ENCODE results near the gene TBXA2R.
"Not testable (repeated sequence)": the region's sequence is repeated elsewhere in the genome, so short reads cannot be mapped to it uniquely, and the experiment has no call there.

Gene TBXA2R

GRCh38 chr19:3648037-3648905 is 41.6 kb upstream of the TBXA2R start:
- ATAC-seq (ENCODE audit: low read depth): no peak
- Histone ChIP-seq H3K4me1 (ENCODE audit: insufficient read depth, poor library complexity, severe bottlenecking) (no peaks in the 10 kb centered on the region), H3K27me3 (ENCODE audit: insufficient read depth, poor library complexity, severe bottlenecking) (no peaks in the 10 kb centered on the region), H3K27ac (ENCODE audit: poor library complexity, severe bottlenecking) (no peak overlapping the region), H3K36me3 (ENCODE audit: low read depth) (peaks cover 3% of the 10 kb centered on the region; the same call in 1 of the 2 replicates), H3K4me3 (ENCODE audit: severe bottlenecking) (no peak overlapping the region), H3K9me3 (ENCODE audit: severe bottlenecking) (no peaks in the 10 kb centered on the region)
- no peak for DNase-seq (ENCODE audit: low spot score)
- no peak for TF ChIP-seq CTCF (IDR thresholded peaks at IDR 0.05; ENCODE audit: poor library complexity, severe bottlenecking)

GRCh38 chr19:3647102-3647501 is 40.4 kb upstream of the TBXA2R start:
- H3K27me3 ChIP-seq (ENCODE audit: insufficient read depth, poor library complexity, severe bottlenecking); H3K4me1 ChIP-seq (ENCODE audit: insufficient read depth, poor library complexity, severe bottlenecking); H3K4me3 ChIP-seq (ENCODE audit: severe bottlenecking); H3K27ac ChIP-seq (ENCODE audit: poor library complexity, severe bottlenecking); H3K36me3 ChIP-seq (ENCODE audit: low read depth); ATAC-seq (ENCODE audit: low read depth); DNase-seq (ENCODE audit: low spot score); H3K9me3 ChIP-seq (ENCODE audit: severe bottlenecking): not testable (repeated sequence)

- no peak for DNase-seq (ENCODE audit: low spot score)
- H3K36me3 ChIP-seq (ENCODE audit: low read depth): no peaks in the 10 kb centered on the region
- no peaks in the 10 kb centered on the region for H3K4me1 ChIP-seq (ENCODE audit: insufficient read depth, poor library complexity, severe bottlenecking)
- no peak for ATAC-seq (ENCODE audit: low read depth)
- H3K27me3 ChIP-seq (ENCODE audit: insufficient read depth, poor library complexity, severe bottlenecking): no peaks in the 10 kb centered on the region
- H3K4me3 ChIP-seq (ENCODE audit: severe bottlenecking): no peak overlapping the region
- H3K9me3 ChIP-seq (ENCODE audit: severe bottlenecking): no peaks in the 10 kb centered on the region
- no peak for TF ChIP-seq CTCF (IDR thresholded peaks at IDR 0.05; ENCODE audit: poor library complexity, severe bottlenecking)
- no peak overlapping the region for H3K27ac ChIP-seq (ENCODE audit: poor library complexity, severe bottlenecking)
Observed at GRCh38 chr19:3646336-3647092, 39.8 kb upstream of the TBXA2R start.

- Histone ChIP-seq H3K36me3 (ENCODE audit: low read depth) (no peaks in the 10 kb centered on the region), H3K27ac (ENCODE audit: poor library complexity, severe bottlenecking) (no peak overlapping the region), H3K27me3 (ENCODE audit: insufficient read depth, poor library complexity, severe bottlenecking) (no peaks in the 10 kb centered on the region), H3K9me3 (ENCODE audit: severe bottlenecking) (no peaks in the 10 kb centered on the region), H3K4me3 (ENCODE audit: severe bottlenecking) (no peak overlapping the region), H3K4me1 (ENCODE audit: insufficient read depth, poor library complexity, severe bottlenecking) (no peaks in the 10 kb centered on the region)
- no peak for ATAC-seq (ENCODE audit: low read depth)
- no peak for TF ChIP-seq CTCF (IDR thresholded peaks at IDR 0.05; ENCODE audit: poor library complexity, severe bottlenecking)
- no peak for DNase-seq (ENCODE audit: low spot score)
Observed at GRCh38 chr19:3645726-3646125, 39.1 kb upstream of the TBXA2R start.

- H3K4me3 ChIP-seq (ENCODE audit: severe bottlenecking): no peak overlapping the region
- DNase-seq (ENCODE audit: low spot score): no peak
- no peak for TF ChIP-seq CTCF (IDR thresholded peaks at IDR 0.05; ENCODE audit: poor library complexity, severe bottlenecking)
- H3K27me3 ChIP-seq (ENCODE audit: insufficient read depth, poor library complexity, severe bottlenecking): no peaks in the 10 kb centered on the region
- no peak for ATAC-seq (ENCODE audit: low read depth)
- no peaks in the 10 kb centered on the region for H3K9me3 ChIP-seq (ENCODE audit: severe bottlenecking)
- no peaks in the 10 kb centered on the region for H3K4me1 ChIP-seq (ENCODE audit: insufficient read depth, poor library complexity, severe bottlenecking)
- H3K27ac ChIP-seq (ENCODE audit: poor library complexity, severe bottlenecking): no peak overlapping the region
- no peaks in the 10 kb centered on the region for H3K36me3 ChIP-seq (ENCODE audit: low read depth)
Observed at GRCh38 chr19:3645067-3645396, 38.4 kb upstream of the TBXA2R start.
